Activated T-cell treated with anti-CD3 and anti-CD28 coated beads for 24 hours (primary cell): ENCODE data around the gene ZNF888.
A peak's percentile ranks its signal among the peaks of the same experiment; 100 is the strongest.
"Not testable (repeated sequence)": the region's sequence is repeated elsewhere in the genome, so short reads cannot be mapped to it uniquely, and the experiment has no call there.

Source experiments
- DNase-seq: peaks from one replicate; pipeline ENCODE4 v3.0.0-alpha.2; 2020; ENCODE audit warnings: low read depth

ZNF888 gene

GRCh38 chr19:52872996-52873395 is 50.2 kb downstream of the ZNF888 start:
- not testable (repeated sequence) for DNase-seq

- DNase-seq: no peak
Measured at GRCh38 chr19:52871466-52871865, 51.8 kb downstream of the ZNF888 start.

- DNase-seq: not testable (repeated sequence)
Measured at GRCh38 chr19:52868031-52868430, 55.2 kb downstream of the ZNF888 start.

GRCh38 chr19:52857378-52858191 is 65.6 kb downstream of the ZNF888 start, which contains the start of gene ZNF468:
TSS of gene ZNF468 (minus strand) at chr19:52857619. CDS start at chr19:52854272, 3,347 bp downstream.
- peak; percentile 53 for DNase-seq

- DNase-seq: not testable (repeated sequence)
Measured at GRCh38 chr19:52856540-52857377, 66.5 kb downstream of the ZNF888 start.
